Medulla oblongata (tissue), 1 donor: ENCODE results near the gene CNN2.

ENCODE experiments used
- DNase-seq: peaks from one replicate; pipeline ENCODE4 v3.0.0-alpha.2; 2015; ENCODE audit errors: extremely low spot score

The CNN2 gene

DNA sequence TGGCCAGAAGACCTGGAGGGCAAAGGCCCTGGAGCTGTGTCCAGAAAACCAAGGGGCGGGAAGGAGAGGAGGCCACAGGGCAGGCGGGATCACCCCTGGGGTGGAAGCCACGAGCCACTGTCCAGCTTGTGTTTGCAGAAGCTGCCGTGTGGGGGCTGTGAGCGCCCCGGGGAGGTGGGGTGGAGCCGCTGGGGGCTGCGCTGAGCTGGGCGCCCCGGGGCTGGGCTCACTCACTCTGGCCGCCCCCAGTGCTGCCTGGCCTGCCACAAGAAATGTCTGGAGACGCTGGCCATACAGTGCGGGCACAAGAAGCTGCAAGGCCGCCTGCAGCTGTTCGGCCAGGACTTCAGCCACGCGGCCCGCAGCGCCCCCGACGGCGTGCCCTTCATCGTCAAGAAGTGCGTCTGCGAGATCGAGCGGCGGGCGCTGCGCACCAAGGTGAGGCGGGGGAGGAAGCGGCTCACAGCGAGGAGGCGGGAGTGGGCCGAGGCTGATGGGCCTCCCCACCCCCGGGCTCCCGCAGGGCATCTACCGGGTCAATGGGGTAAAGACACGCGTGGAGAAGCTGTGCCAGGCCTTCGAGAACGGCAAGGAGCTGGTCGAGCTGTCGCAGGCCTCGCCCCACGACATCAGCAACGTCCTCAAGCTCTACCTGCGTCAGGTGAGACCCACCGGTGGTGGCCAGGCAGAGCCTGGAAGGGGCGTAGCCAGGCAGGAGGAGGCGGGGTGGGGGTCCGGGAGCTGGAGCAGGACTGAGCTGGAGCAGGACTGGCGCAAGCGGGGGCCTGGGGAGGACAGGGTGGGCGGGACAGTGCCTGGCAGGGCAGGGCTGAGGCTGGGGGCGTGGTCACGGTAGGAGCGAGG is 55.1 kb downstream of the CNN2 start:
- DNase-seq = no peak

DNA sequence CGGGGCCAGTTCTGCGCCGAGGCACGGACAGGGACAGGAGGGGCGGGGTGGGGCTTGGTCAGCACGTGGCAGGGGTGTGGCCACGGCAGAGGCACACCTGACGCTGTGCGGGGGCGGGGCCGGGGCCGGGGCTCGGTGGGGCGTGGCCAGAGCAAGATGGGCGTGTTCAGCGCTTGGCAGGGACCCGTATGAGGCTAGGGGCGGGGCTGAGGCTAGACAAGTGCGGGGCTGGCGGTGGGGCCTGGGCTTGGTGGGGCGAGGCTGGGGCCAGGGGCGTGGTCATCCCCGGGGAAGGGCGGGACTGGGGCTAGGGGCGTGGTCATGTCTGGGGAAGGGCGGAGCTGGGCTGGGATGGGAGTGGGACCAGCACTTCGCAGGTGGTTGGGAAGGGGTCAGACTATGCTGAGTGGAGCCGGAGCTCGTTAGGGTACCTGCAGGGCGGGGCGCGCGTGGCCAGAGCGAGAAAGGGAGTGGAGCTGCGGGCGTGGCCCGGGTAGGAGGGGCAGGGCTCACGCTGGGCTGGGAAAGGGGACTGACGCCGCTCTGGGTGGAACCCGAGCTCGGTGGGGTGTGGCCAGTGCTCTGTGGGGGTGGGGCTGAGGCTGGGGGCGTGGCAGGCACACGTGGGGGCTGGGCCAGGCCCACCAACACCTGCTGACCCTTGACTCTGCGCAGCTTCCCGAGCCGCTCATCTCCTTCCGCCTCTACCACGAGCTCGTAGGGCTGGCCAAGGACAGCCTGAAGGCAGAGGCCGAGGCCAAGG is 55.9 kb downstream of the CNN2 start:
- no peak for DNase-seq

DNA sequence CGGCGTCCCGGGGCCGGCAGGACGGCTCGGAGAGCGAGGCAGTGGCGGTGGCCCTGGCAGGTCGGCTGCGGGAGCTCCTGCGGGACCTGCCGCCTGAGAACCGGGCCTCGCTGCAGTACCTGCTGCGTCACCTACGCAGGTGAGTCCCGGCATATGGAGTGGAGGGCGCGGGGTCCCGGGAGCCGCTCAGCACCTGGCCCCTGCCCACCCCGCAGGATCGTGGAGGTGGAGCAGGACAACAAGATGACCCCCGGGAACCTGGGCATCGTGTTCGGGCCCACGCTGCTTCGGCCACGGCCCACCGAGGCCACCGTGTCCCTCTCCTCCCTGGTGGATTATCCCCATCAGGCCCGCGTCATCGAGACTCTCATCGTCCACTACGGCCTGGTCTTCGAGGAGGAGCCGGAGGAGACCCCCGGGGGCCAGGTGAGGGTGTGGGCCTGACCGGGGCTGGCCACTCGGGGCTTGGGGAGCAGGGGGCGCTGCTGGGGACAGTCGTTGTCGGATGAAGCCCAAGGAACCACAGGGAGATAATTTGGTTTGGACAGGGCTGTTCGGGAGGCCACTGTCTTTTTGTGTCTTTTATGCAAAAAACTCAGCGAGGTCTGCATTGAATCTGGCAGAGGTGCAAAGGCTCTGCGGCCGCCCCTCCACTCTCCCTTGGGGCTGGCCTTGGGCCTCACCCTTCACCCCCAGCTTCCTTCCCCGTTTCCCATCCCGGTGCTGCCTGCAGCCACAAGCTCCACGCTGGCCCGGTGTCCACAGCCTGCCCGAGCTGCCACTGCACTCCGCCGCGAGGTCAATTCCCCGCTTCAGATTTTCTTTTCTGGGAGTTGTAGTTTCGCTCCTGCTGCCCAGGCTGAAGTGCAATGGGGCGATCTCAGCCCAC is 56.8 kb downstream of the CNN2 start:
- DNase-seq = no peak

DNA sequence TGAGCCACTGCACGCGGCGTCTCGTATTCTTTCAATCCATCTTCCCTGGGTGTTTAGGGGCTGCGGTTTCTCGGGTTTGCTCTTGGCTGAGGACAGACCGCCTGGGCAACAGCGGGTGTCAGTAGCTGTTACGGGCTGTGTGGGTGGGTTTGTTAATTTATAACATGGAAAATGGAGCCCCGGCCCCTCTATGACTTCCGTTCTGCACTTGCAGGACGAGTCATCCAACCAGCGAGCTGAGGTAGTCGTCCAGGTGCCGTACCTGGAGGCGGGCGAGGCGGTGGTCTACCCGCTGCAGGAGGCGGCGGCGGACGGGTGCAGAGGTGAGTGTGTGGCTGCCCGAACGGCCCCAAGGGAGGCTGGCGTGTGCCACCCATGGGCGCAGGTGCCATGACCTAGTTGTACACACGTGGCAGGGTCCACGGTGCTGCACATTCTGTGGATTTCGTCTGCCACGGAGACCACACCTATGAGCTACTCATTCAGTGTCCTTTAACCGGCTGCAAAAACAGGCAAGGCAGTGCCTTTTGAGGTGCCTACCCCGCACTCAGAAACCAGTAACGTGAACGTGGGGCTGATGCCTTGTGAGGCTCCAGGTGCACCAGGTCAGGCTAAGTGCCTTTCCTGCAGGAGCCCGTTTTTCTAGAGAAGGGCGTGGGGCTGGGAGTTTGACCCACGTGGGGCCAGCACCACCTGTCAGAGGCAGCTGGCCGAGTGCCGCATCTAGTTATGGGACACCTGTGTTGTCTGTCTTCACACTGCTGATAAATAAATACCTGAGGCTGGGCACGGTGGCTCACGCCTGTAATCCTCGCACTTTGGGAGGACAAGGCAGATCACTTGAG is 57.8 kb downstream of the CNN2 start:
- no peak for DNase-seq

DNA sequence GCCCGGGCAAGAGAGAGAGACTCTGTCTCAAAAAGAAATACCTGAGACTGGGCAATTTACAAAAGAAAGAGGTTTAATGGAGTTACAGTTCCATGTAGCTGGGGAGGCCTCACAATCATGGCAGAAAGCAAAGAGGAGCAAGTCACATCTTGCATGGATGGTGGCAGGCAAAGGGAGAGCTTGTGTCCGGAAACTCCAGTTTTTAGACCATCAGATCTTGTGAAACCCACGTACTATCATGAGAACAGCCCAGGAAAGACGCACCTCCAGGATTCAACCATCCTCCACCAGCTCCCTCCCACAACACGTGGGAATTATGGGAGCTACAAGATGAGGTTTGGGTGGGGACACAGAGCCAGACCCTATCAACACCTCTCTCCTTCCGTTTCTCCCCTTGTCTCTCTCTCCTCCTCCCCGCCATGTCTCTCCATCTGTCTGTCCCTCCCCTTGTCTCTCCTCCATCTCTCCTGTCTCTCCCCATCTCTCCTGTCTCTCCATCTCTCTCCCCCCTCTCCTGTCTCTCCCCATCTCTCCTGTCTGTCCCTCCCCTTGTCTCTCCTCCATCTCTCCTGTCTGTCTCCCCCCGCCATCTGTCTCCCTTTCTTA is 58.7 kb downstream of the CNN2 start:
- DNase-seq = no peak

DNA sequence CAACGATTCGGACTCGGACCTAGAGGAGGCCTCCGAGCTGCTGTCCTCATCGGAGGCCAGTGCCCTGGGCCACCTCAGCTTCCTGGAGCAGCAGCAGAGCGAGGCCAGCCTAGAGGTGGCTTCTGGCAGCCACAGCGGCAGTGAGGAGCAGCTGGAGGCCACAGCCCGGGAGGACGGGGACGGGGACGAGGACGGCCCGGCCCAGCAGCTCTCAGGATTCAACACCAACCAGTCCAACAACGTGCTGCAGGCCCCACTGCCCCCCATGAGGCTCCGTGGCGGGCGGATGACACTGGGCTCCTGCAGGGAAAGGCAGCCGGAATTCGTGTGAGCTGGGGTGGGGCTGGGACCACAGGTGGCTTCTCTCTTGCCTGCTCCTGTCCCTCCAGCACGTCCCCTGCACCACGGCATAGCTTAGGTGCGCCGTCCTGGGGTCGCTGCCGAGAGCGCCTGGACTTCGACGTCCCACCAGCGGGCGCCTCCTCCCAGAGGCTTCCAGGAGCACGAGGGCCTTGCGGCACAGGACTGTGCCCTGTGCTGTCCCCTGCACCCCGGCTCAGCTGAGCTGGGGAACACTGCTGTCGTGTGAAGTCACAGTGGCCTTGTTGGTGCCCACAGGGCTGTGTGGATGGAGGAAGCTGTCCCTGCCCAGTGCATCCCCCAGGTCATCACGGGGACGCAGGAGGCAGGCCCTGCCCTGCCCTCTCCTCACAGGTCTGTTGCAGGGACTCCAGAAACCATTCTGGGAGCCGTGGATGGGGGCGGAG is 59.5 kb downstream of the CNN2 start:
- DNase-seq = no peak

DNA sequence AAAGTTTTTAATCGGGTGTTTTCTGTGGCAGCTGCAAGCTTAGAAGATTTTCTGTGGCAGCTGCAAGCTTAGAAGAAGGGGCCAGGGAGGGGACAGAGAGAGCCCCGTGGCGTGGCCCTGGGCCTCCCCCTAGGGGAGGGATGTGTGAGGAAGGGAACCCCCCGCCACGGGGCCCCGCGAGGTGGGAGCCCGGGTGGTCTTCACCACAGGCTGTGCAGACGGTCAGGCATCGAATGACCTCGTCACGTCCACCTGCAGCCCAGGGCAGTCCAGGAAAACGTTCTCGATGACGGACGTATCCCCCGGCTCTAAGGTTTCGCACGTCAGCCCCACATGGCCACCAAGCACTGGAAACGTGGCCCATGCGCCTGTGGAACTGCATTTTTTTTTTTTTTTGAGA is 60.2 kb downstream of the CNN2 start:
- DNase-seq = no peak

DNA sequence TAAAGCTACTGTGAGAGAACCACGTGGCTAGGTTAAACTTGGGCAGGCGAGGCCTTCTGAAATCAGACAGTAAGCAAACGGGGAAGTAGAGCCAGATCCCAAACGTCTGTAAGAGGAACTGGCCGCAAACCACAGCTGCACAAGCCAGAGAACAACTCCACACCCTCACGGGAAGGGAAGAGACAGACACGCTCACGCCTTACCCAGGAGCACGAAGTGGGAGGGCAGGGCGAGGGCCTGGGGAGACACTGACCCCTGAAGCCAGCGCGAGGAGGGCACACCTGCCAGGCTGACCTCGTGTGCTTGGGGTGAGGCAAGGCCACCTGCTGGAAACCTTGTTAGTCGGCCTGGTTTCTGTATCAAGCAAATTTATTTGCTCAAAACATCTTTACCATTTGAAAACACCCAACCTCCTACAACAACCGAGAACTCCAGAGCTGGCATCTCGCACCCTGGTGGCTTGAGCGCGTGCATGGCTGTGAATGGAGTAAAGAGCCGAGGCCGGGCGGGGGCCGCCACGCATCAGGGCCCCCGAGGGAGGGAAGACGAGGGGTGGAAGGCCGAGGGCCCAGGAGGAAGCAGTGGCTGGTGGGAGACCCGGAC is 61.5 kb downstream of the CNN2 start:
- peak; percentile 83 for DNase-seq

DNA sequence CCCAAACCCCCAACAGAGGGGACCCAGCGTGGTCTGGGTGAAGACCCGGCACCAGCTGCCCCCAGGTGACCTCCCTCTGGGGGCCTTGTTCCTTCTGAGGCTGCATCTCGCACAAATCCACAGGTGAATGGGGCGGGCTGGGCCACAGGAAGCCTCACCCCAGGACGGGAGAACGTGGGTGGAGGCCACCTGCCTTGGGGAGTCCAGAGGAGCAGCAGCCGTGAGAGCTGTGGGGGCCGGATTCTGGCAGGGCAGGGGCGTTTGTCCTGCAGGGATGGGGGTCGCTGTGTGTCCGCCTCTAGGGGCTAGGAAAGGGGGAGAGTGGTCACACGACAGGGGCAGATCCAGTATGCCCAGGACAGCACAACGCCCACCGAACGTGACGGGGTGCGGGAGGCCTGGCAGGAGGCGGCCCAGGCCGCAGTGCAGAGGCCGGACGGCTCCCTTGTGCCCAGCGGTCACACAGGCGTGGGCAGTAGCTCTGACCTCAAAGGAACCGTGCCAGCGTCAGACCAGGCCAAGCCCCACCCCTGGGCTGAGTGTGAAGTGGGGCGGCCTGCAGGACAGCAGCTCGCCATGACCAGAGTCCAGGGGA is 62.1 kb downstream of the CNN2 start:
- no peak for DNase-seq
